Fibroblast of the aortic adventitia (primary cell): ENCODE results near the gene SLC22A1. TPM values are rescaled to one million over a fixed set of nuclear protein-coding genes. Genes with fewer than 3 reads are reported as not detected.
"Not testable (repeated sequence)": the region's sequence is repeated elsewhere in the genome, so short reads cannot be mapped to it uniquely, and the experiment has no call there.

Source experiments
- DNase-seq: peaks from one replicate; pipeline ENCODE4 v3.0.0-alpha.2; 2010; ENCODE audit warnings: low read depth
- H3K4me3 ChIP-seq: 2 replicates; pipeline ENCODE4 v1.5.1; 2011; ENCODE audit warnings: low read depth, mild to moderate bottlenecking, control low read depth, low read length, moderate library complexity
- total RNA-seq: library from RNA; depleted of rRNA; stranded (reverse); fragments of >200 nt; gene quantifications from 2 replicates; pipeline ENCODE4 v1.2.3, GENCODE V29; 2012; ENCODE audit warnings: low replicate concordance
- TF ChIP-seq, protein P1 (sequence below): IDR thresholded peaks from 2 replicates; pipeline ENCODE4 v1.5.1; 2011; ENCODE audit warnings: mild to moderate bottlenecking, low read length, control low read depth, inconsistent platforms; ENCODE audit not compliant: insufficient read depth

The SLC22A1 gene
- total RNA-seq, 1 donor, result 0.09 TPM

DNA sequence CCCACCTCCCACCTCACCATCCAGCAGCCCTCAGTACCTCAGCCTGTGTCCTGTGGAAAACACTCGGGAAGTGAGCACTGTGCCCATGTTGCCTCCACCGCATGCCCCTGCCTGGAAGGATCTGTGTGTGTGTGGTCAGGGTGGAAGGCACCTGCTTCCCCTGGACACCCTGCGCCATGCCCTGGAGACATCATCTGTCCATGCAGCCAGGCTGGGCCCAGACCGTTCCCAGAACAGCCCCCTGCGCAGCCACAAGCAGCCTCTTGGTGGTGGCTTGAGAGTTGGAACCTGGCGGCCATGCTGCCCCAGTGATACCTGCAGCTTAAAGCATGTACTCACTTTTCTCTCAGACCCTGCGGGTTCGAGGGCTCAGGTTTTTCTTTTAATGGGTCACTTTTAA is 34.9 kb upstream of the SLC22A1 start:
- DNase-seq, result no peak
- TF ChIP-seq, protein P1, sequence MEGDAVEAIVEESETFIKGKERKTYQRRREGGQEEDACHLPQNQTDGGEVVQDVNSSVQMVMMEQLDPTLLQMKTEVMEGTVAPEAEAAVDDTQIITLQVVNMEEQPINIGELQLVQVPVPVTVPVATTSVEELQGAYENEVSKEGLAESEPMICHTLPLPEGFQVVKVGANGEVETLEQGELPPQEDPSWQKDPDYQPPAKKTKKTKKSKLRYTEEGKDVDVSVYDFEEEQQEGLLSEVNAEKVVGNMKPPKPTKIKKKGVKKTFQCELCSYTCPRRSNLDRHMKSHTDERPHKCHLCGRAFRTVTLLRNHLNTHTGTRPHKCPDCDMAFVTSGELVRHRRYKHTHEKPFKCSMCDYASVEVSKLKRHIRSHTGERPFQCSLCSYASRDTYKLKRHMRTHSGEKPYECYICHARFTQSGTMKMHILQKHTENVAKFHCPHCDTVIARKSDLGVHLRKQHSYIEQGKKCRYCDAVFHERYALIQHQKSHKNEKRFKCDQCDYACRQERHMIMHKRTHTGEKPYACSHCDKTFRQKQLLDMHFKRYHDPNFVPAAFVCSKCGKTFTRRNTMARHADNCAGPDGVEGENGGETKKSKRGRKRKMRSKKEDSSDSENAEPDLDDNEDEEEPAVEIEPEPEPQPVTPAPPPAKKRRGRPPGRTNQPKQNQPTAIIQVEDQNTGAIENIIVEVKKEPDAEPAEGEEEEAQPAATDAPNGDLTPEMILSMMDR, result no peak
- H3K4me3 ChIP-seq, result no peak overlapping the region

- peak; percentile 91 for DNase-seq
- TF ChIP-seq, protein P1, result peak; percentile 94
- H3K4me3 ChIP-seq, result no peak overlapping the region
Measured at GRCh38 chr6:160088069-160088783, 33.4 kb upstream of the SLC22A1 start.

DNA sequence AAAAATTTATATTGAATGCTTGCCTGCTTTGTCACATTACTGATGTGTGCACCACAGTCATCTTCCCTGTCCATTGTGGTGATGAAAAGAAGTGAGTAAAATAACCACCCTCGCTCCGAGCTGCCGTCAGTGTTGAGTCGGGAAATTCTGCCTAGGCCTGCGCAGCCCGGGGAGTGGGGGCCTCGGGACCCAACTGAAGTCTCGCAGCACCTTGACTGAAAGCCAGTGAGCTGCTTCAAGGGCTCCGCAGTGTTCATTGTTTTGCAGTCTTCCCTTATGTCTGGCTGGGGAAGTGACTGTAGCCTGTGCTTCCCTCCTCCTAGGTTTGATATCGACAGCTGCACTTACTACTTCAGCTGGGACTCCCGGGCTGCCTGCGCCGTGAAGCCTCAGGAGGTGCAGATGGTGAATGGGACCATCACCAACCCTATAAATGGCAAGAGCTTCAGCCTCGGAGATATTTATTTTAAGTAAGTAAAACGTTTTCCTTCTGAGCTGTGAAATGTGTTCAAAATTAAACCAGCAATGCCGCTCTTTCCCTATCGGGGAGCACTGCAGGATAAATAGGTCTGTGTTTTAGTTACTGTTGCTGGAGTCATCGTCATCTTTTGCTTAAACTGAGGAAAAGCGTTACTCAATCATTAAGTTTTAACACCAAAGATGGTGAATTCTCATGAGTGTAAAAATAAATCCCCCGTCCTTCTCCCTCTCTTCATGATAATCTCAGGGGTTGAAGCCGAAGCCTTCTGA is 32.7 kb upstream of the SLC22A1 start:
- H3K4me3 ChIP-seq, result no peak overlapping the region
- TF ChIP-seq, protein P1, result no peak
- no peak for DNase-seq

DNA sequence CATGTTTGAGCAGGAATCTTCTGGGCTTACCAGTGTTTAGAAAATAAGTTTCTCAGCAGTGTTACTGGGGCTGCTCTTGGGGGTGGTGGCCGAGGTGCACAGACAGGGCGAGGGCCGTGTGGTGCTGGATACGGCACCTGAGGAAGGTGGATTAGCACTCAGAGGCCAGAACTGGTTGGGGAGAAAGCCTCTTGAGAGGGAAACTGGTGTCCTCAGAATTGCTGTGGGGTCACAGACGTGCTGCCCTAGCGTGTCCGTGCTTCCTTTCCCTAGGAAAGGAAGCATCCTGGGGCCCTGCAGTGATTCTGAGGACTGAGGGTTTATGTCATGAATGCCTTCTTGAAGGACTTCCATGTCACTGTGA is 32.1 kb upstream of the SLC22A1 start:
- DNase-seq, result no peak
- TF ChIP-seq, protein P1, result no peak
- no peak overlapping the region for H3K4me3 ChIP-seq

- H3K4me3 ChIP-seq, DNase-seq: not testable (repeated sequence)
Measured at GRCh38 chr6:160090442-160091239, 31.0 kb upstream of the SLC22A1 start.

GRCh38 chr6:160092176-160092575 is 29.4 kb upstream of the SLC22A1 start:
- not testable (repeated sequence) for H3K4me3 ChIP-seq, DNase-seq

DNA sequence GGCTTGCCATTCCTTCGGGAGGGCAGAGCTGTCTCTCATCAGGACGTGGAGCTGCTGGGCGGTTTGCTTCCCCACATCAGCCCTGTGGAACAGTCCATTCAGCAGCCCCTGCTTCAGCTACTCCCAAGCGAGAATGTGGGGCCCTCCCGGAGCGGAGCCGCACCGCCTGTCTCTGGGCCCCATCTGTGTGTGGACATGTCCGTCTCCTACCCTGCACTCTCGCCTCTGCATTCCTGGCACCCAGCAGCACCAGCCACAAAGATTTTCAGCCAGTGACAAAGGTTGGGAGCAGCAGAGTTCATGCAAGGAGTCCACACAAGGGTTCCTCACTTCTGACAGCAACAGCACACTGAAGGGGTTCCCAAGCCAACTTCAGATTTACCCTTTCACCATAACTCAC is 29.0 kb upstream of the SLC22A1 start:
- DNase-seq, result no peak
- TF ChIP-seq, protein P1, result no peak
- no peak overlapping the region for H3K4me3 ChIP-seq
